H1 (cell line): ENCODE measurements around the gene WDR35.
"Not testable (repeated sequence)": the region's sequence is repeated elsewhere in the genome, so short reads cannot be mapped to it uniquely, and the experiment has no call there.

ENCODE experiments used
- HDAC2 ChIP-seq, 2 experiments: fragments of 300-600 bp in 1 of 2; sonication (generic) in 1 of 2; IDR thresholded peaks; 2 replicates each; pipeline ENCODE4 v1.6.1; 2011 to 2012; ENCODE audit warnings: low read depth in 2 of 2, low read length in 2 of 2, mild to moderate bottlenecking in 2 of 2, moderate library complexity in 2 of 2, borderline replicate concordance in 1 of 2, inconsistent platforms in 1 of 2
- TF ChIP-seq, protein P1 (sequence below), 3 experiments: IDR thresholded peaks; 1 replicate in 2 of 3; 2 replicates in 1 of 3; pipeline versions ENCODE4 v1.5.1 to v1.6.1; 2011; ENCODE audit warnings: low read length in 3 of 3, mild to moderate bottlenecking in 3 of 3, inconsistent platforms in 2 of 3, low read depth in 1 of 3, moderate library complexity in 1 of 3; ENCODE audit not compliant: insufficient read depth in 1 of 3; ENCODE audit errors: control extremely low read depth in 1 of 3

DNA sequence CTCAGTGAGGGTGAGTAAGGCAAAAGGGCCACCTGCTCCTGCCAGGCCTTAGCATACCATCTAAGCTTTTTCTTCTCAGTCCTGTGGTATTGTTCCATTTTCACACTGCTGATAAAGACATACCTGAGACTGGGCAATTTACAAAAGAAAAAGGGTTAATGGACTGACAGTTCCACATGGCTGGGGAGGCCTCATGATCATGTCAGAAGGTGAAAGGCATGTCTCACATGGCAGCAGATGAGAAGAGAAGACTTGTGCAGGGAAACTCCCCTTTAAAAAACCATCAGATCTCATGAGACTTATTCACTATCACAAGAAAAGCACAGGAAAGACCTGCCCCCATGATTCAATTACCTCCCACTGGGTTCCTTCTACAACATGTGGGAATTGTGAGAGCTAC, 109.7 kb downstream of the WDR35 start:
- TF ChIP-seq, protein P1, sequence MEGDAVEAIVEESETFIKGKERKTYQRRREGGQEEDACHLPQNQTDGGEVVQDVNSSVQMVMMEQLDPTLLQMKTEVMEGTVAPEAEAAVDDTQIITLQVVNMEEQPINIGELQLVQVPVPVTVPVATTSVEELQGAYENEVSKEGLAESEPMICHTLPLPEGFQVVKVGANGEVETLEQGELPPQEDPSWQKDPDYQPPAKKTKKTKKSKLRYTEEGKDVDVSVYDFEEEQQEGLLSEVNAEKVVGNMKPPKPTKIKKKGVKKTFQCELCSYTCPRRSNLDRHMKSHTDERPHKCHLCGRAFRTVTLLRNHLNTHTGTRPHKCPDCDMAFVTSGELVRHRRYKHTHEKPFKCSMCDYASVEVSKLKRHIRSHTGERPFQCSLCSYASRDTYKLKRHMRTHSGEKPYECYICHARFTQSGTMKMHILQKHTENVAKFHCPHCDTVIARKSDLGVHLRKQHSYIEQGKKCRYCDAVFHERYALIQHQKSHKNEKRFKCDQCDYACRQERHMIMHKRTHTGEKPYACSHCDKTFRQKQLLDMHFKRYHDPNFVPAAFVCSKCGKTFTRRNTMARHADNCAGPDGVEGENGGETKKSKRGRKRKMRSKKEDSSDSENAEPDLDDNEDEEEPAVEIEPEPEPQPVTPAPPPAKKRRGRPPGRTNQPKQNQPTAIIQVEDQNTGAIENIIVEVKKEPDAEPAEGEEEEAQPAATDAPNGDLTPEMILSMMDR (IDR thresholded peaks at IDR 0.05; ENCODE audit: control extremely low read depth in 1 of 3, insufficient read depth in 1 of 3, low read depth in 1 of 3, low read length in 3 of 3): not testable (repeated sequence)
- not testable (repeated sequence) for TF ChIP-seq HDAC2 (IDR thresholded peaks at IDR 0.05; ENCODE audit: borderline replicate concordance in 1 of 2, low read depth in 2 of 2, low read length in 2 of 2)
